Anterior cingulate cortex (tissue), 58 donors: ENCODE results near the gene TUBA3D.
"Not testable (repeated sequence)": the region's sequence is repeated elsewhere in the genome, so short reads cannot be mapped to it uniquely, and the experiment has no call there.

ENCODE experiments used
- DNase-seq, 58 donors: peaks; one replicate each; lab custom pipeline; 2025; lab: John Stamatoyannopoulos, UW

The TUBA3D gene

GRCh38 chr2:131475831-131476230 lies at the start of gene TUBA3D:
TSS of gene TUBA3D (plus strand) at chr2:131476119. CDS start at chr2:131476200, 81 bp downstream.
- no peak for DNase-seq

GRCh38 chr2:131426727-131427126 lies 49.2 kb upstream of the TUBA3D start:
- DNase-seq = no peak

- no peak for DNase-seq
Observed at GRCh38 chr2:131431336-131431735, 44.6 kb upstream of the TUBA3D start.

- DNase-seq = not testable (repeated sequence)
Observed at GRCh38 chr2:131440742-131441468, 35.0 kb upstream of the TUBA3D start.

GRCh38 chr2:131444736-131445514 lies 31.0 kb upstream of the TUBA3D start:
- not testable (repeated sequence) for DNase-seq

GRCh38 chr2:131445515-131445797 lies 30.5 kb upstream of the TUBA3D start:
- DNase-seq = not testable (repeated sequence)

GRCh38 chr2:131445896-131446295 lies 30.0 kb upstream of the TUBA3D start:
- no peak for DNase-seq

- DNase-seq = not testable (repeated sequence)
Observed at GRCh38 chr2:131447981-131448380, 27.9 kb upstream of the TUBA3D start.

GRCh38 chr2:131451265-131451949 lies 24.5 kb upstream of the TUBA3D start:
- not testable (repeated sequence) for DNase-seq

GRCh38 chr2:131454914-131455313 lies 21.0 kb upstream of the TUBA3D start:
- not testable (repeated sequence) for DNase-seq

- peak in 1 of 58 donors; percentile 8 for DNase-seq
Observed at GRCh38 chr2:131467722-131468121, 8.2 kb upstream of the TUBA3D start.

GRCh38 chr2:131470944-131471343 lies 5.0 kb upstream of the TUBA3D start:
- DNase-seq = not testable (repeated sequence)

- peak in 1 of 58 donors; percentile 9 for DNase-seq
Observed at GRCh38 chr2:131471624-131472023, 4.3 kb upstream of the TUBA3D start.

- not testable (repeated sequence) for DNase-seq
Observed at GRCh38 chr2:131473266-131473665, 2.7 kb upstream of the TUBA3D start.

GRCh38 chr2:131476363-131476762 lies 444 bp downstream of the TUBA3D start:
- DNase-seq = not testable (repeated sequence)

- DNase-seq = not testable (repeated sequence)
Observed at GRCh38 chr2:131477227-131477626, 1.3 kb downstream of the TUBA3D start.

GRCh38 chr2:131478074-131478849 lies 2.3 kb downstream of the TUBA3D start:
- DNase-seq = not testable (repeated sequence)

- not testable (repeated sequence) for DNase-seq
Observed at GRCh38 chr2:131478850-131479461, 3.0 kb downstream of the TUBA3D start.

- not testable (repeated sequence) for DNase-seq
Observed at GRCh38 chr2:131480351-131480750, 4.4 kb downstream of the TUBA3D start.
